Adrenal gland (tissue), 5 donors: ENCODE measurements around the gene INPP5A.

Experiments
- POLR2A ChIP-seq, 2 donors: fragments of 450-650 bp; IDR thresholded peaks; one replicate each; pipeline ENCODE4 v1.6.1; 2017; ENCODE audit warnings: antibody characterized with exemption in 2 of 2, mild to moderate bottlenecking in 2 of 2, moderate library complexity in 1 of 2
- TF ChIP-seq, protein P1 (sequence below), 6 experiments: fragments of 450-650 bp in 4 of 6; fragments of 200-600 bp in 2 of 6; sonication (generic) in 1 of 6; IDR thresholded peaks; 1 replicate in 5 of 6; 2 replicates in 1 of 6; pipeline versions ENCODE4 v1.5.1 to v1.8.0; 2016 to 2021; ENCODE audit warnings: antibody characterized with exemption in 6 of 6, mild to moderate bottlenecking in 2 of 6, moderate library complexity in 1 of 6
- donor health status: DM: no; HTN: no; CAD: no.

DNA sequence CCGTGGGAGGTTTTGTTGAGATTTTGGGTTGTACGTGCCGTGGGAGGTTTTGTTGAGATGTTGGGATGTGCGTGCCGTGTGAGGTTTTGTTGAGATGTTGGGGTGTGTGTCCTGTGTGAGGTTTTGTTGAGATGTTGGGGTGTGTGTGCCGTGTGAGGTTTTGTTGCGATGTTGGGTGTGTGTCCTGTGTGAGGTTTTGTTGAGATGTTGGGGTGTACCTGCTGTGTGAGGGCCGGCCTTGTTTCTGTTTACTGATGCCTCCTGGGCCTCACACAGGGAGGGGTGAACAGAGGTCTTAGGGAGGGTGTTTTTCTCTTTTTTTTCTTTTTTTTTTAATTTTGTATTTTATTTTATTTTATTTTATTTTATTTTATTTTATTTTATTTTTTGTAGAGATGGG is 36.7 kb downstream of the INPP5A start:
- no peak for TF ChIP-seq POLR2A (IDR thresholded peaks at IDR 0.05)
- TF ChIP-seq, protein P1, sequence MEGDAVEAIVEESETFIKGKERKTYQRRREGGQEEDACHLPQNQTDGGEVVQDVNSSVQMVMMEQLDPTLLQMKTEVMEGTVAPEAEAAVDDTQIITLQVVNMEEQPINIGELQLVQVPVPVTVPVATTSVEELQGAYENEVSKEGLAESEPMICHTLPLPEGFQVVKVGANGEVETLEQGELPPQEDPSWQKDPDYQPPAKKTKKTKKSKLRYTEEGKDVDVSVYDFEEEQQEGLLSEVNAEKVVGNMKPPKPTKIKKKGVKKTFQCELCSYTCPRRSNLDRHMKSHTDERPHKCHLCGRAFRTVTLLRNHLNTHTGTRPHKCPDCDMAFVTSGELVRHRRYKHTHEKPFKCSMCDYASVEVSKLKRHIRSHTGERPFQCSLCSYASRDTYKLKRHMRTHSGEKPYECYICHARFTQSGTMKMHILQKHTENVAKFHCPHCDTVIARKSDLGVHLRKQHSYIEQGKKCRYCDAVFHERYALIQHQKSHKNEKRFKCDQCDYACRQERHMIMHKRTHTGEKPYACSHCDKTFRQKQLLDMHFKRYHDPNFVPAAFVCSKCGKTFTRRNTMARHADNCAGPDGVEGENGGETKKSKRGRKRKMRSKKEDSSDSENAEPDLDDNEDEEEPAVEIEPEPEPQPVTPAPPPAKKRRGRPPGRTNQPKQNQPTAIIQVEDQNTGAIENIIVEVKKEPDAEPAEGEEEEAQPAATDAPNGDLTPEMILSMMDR (IDR thresholded peaks at IDR 0.05) = no peak
